HG03442 (cell line): ENCODE results near the gene SLC41A1.

ENCODE experiments used
- ATAC-seq: cut with Tn5 transposase; IDR thresholded peaks from one replicate; pipeline ENCODE4 v1.9.1; 2021; ENCODE audit warnings: mild to moderate bottlenecking, moderate library complexity; ENCODE audit not compliant: unreplicated experiment

SLC41A1 gene

GRCh38 chr1:205792481-205792881 is 20.5 kb downstream of the SLC41A1 start:
- peak; percentile 59 for ATAC-seq

- ATAC-seq = peak; percentile 42
These were observed 21.3 kb downstream of the SLC41A1 start for GRCh38 chr1:205791568-205792180.

GRCh38 chr1:205787287-205787916 is 25.6 kb downstream of the SLC41A1 start:
- no peak for ATAC-seq

GRCh38 chr1:205786601-205787000 is 26.4 kb downstream of the SLC41A1 start:
- no peak for ATAC-seq

GRCh38 chr1:205785446-205785845 is 27.6 kb downstream of the SLC41A1 start:
- ATAC-seq = no peak

- ATAC-seq = no peak
These were observed 29.1 kb downstream of the SLC41A1 start for GRCh38 chr1:205783904-205784303.

- ATAC-seq = no peak
These were observed 29.6 kb downstream of the SLC41A1 start for GRCh38 chr1:205783433-205783795.

- ATAC-seq = no peak
These were observed 30.2 kb downstream of the SLC41A1 start for GRCh38 chr1:205782627-205783432.

GRCh38 chr1:205780335-205780734 is 32.7 kb downstream of the SLC41A1 start:
- ATAC-seq = no peak

- no peak for ATAC-seq
These were observed 35.0 kb downstream of the SLC41A1 start for GRCh38 chr1:205777994-205778393.

- no peak for ATAC-seq
These were observed 37.3 kb downstream of the SLC41A1 start for GRCh38 chr1:205775717-205776056.

- peak; percentile 69 for ATAC-seq
These were observed 37.8 kb downstream of the SLC41A1 start, which contains the start of gene RAB29 for GRCh38 chr1:205775015-205775716. RAB29 (minus strand) TSS chr1:205775482; CDS start chr1:205774956, 526 bp downstream.

GRCh38 chr1:205774198-205775014 is 38.6 kb downstream of the SLC41A1 start:
- ATAC-seq = no peak

GRCh38 chr1:205772607-205773032 is 40.4 kb downstream of the SLC41A1 start:
- ATAC-seq = no peak

- no peak for ATAC-seq
These were observed 42.4 kb downstream of the SLC41A1 start for GRCh38 chr1:205770618-205771017.

GRCh38 chr1:205769641-205770365 is 43.2 kb downstream of the SLC41A1 start:
- ATAC-seq = no peak

- no peak for ATAC-seq
These were observed 45.8 kb downstream of the SLC41A1 start for GRCh38 chr1:205767248-205767647.

- no peak for ATAC-seq
These were observed 46.4 kb downstream of the SLC41A1 start for GRCh38 chr1:205766570-205766969.

- ATAC-seq = no peak
These were observed 47.0 kb downstream of the SLC41A1 start for GRCh38 chr1:205766038-205766437.

GRCh38 chr1:205764578-205764977 is 48.4 kb downstream of the SLC41A1 start:
- no peak for ATAC-seq
